Esophagus squamous epithelium (tissue), 4 donors: Measurements from ENCODE around the gene ICAM2.

ENCODE experiments used
- CTCF ChIP-seq, 6 experiments: fragments of 450-650 bp in 4 of 6; fragments of 200-600 bp in 2 of 6; sonication (generic) in 2 of 6; IDR thresholded peaks; one replicate each; pipeline ENCODE4 v1.5.1; 2016 to 2019; ENCODE audit warnings: antibody characterized with exemption in 6 of 6, mild to moderate bottlenecking in 4 of 6, moderate library complexity in 4 of 6
- POLR2A ChIP-seq, 4 donors: fragments of 450-650 bp; IDR thresholded peaks; one replicate each; pipeline ENCODE4 v1.6.1; 2017; ENCODE audit warnings: antibody characterized with exemption in 4 of 4, mild to moderate bottlenecking in 4 of 4, moderate library complexity in 3 of 4

DNA sequence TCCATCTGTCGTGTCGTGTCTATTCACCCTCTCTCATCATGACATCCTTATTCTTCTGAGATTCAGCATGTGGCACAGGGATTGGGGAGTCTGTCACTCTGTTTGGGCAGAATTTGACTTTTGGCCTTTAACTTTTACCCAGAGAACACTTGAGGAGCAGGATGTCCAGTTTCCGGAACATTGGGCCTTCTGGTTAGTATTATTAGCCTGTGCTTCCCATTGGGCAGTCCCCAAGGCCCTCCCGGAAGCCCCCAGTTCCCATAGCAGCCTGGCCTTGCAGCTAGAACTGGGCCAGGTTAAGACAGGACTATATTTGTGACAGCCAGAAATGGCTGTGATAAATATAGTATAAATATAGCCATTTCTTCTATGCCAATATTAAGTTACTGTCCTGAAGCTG, 57.3 kb downstream of the ICAM2 start:
- TF ChIP-seq CTCF (IDR thresholded peaks at IDR 0.05) (no peak), POLR2A (IDR thresholded peaks at IDR 0.05) (no peak)
